GM20000 (cell line): ENCODE results near the gene PLAAT3.
A peak's percentile ranks its signal among the peaks of the same experiment; 100 is the strongest.
"Not testable (repeated sequence)": the region's sequence is repeated elsewhere in the genome, so short reads cannot be mapped to it uniquely, and the experiment has no call there.

ENCODE experiments used
- DNase-seq: peaks from one replicate; pipeline ENCODE4 v3.0.0; 2012; ENCODE audit warnings: low spot score
- TF ChIP-seq, protein P1 (sequence below): IDR thresholded peaks from 2 replicates; pipeline ENCODE4 v1.5.1; 2012; ENCODE audit warnings: mild to moderate bottlenecking, control low read depth; ENCODE audit errors: extremely low read depth, missing control alignments

Gene PLAAT3

DNA sequence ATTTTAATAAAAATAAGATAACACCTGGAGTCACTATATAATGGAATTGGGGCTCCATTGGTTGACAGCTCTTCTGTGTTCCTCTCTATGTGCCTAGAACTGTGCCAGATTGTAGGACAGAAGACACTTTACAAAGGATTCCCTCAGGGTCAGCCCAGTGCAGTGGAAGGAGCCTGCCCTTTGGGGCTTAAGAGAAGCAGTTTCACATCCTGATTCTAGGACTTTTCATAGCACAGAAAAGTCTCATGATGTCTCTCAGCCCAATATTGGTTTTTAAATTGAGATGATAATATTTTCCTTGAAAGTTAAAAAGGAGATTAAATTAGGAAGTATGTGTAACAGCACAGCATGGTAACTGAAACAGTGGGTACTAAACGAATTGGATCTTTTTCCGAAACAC lies 70.5 kb downstream of the PLAAT3 start:
- TF ChIP-seq, protein P1, sequence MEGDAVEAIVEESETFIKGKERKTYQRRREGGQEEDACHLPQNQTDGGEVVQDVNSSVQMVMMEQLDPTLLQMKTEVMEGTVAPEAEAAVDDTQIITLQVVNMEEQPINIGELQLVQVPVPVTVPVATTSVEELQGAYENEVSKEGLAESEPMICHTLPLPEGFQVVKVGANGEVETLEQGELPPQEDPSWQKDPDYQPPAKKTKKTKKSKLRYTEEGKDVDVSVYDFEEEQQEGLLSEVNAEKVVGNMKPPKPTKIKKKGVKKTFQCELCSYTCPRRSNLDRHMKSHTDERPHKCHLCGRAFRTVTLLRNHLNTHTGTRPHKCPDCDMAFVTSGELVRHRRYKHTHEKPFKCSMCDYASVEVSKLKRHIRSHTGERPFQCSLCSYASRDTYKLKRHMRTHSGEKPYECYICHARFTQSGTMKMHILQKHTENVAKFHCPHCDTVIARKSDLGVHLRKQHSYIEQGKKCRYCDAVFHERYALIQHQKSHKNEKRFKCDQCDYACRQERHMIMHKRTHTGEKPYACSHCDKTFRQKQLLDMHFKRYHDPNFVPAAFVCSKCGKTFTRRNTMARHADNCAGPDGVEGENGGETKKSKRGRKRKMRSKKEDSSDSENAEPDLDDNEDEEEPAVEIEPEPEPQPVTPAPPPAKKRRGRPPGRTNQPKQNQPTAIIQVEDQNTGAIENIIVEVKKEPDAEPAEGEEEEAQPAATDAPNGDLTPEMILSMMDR, result no peak
- DNase-seq, result no peak

DNA sequence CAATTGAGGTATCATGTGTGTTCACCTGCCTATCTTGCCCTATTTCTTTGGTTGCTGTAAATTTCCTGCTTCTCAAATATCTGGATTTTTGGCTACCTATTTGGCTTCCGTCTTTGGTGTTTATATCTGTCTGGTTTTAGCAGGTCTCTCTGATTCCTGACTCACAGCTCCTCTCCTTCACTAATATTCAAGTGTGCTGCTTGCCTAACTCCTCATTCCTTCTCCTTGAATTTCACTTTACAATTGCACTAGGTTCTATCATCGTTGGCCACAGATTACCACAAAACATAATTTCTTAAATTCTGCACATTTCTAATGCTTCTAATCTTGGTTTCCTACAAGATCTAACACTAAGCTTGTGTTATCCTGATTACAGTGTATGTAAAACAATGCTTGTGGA lies 71.7 kb downstream of the PLAAT3 start:
- not testable (repeated sequence) for DNase-seq

DNA sequence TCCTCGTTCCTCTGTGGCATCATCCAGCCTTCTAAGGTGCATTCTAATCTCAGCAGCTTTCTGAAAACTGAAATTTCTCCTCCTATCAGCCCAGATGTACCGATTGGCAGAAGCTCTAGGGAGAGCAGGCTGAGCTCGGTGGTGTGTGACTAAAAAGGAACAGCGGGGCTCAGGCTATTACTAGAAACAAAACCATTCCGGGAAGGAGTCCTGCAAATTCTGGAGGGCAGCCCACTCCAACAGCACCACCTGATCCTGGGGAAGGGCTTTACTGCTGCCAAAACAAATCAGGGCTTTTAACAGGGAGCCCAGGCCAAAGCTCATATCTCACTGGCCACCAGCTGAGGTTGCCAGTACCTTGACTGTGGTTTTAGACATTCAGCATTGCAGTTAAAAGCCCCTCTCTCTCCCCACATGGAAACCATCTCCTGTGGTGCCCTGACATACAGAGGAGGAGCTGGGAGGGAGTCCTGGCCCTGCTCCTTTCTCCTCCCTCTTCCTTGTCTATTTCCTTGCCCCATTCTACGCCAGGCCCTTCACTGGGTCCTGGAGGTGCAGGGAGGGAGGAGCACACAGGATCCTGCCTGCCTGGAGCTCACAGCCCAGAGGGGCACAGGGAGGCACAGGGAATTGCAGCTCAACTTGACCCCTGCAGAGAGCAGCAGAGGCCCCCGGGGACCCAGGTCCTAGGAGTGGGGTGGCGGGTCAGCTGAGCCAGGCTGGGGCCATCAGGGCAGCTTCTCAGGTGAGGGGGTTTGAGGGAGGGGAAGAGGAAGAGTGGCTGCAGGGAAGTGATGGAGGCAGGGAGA lies 76.7 kb downstream of the PLAAT3 start:
- no peak for DNase-seq
- TF ChIP-seq, protein P1, result no peak

DNA sequence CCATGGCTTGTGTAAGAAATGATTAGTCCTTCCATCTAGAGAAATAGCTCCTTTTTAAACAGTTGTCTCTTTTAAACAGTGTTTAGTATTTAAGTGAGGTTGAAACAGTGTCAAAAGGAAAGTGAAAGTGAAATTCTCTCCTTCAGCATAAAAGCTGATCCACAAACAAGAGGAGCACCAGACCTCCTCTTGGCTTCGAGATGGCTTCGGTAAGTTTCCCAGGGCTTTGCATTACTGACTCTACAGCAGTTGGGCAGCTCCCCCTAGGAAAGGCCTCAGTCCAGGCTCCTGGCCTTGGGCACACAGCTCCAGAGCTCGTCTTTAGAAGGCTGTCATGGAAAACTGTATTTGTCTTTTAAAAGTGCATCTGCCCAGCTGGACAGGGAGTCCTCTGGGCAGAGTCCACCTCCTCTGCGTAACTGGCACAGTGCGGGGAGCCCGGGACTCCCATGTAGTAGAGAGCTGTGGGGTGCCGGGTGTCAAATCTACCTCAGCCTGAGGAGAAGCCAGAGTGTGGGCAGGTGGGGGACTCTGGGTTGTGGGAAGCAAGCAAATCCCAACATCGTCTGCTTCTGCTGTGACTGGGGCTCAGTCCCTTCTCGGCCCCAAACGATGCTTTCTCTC lies 77.5 kb downstream of the PLAAT3 start, which contains the start of gene PLAAT4:
PLAAT4 (plus strand) TSS at position 140 of the 624 bp plus-strand sequence; CDS start at position 201, 61 bp downstream.
- DNase-seq, result peak; percentile 68
- TF ChIP-seq, protein P1, result no peak

DNA sequence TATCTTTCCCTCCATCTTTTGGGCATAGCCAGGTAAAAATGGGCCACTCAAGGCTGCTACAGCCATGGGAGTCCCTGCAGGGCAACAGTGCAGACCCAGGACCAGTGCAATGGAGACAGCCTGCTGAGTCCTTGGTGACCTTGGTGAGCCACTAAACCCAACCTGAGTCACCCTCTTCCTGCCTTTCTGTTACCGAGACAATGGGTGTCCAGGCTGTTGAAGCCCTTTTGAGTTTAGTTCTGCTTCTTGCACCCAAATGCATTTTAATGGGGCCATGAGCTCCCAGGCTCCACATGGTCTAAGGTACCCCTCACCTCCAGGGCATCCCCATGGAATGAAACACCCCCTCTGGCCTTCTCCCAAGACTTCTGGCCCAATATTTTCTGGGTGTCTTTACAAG lies 78.5 kb downstream of the PLAAT3 start:
- TF ChIP-seq, protein P1, result no peak
- no peak for DNase-seq

DNA sequence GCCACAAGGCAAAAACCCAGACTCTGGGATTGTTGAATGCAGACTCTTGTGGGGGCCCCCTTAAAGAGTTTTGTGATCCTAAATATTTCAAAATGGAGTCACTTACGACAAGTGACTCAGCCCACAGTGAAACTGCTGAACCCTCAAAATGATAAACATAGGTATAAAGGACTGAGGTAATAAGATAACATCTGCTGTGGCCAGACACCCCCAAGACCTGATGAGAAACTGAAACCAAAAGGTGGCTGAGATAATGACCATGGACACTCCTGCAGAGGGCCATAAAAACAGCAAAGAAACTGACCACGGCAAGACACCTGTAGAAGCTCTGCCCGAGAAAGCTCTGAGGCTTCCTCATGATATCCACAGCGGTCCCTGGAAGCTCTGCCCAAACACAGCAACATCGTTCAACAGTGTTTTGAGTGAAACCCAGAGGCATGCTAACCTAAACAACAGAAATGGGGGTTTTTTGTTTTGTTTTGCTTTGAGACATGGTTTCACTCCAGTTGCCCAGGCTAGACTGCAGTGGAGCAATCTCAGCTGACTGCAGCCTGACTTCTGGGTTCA lies 79.3 kb downstream of the PLAAT3 start:
- TF ChIP-seq, protein P1, result no peak

DNA sequence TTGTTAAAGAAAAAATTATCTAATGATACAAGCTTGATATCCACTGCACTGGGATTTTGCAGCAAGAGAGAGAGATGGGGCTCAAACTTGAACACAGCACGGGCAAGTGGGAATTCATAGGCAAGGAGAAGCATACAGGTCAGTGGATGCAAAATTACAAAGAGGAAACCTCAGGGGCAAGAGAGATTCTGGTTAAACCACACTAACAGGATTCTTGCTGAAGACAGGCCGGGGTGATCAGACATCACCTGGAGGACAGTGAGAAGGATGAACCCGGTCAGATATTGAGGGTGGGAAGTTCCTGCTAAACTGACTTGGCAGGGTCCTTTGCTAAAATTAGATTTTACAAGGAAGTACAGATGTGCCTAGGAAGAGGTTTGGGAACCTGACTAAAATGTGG lies 80.2 kb downstream of the PLAAT3 start:
- TF ChIP-seq, protein P1, result no peak
- DNase-seq, result no peak

More for the DNA sequence above, 79.3 kb downstream of the PLAAT3 start:
- DNase-seq, result peak; percentile 54
